GM18508 (cell line): ENCODE data around the gene HPSE2.
"Not testable (repeated sequence)": the region's sequence is repeated elsewhere in the genome, so short reads cannot be mapped to it uniquely, and the experiment has no call there.

Experiments
- ATAC-seq: cut with Tn5 transposase; IDR thresholded peaks from one replicate; pipeline ENCODE4 v1.9.1; 2021; ENCODE audit warnings: moderate number of reproducible peaks; ENCODE audit not compliant: insufficient read depth, unreplicated experiment

The HPSE2 gene

GRCh38 chr10:98528805-98529183 is 706.9 kb downstream of the HPSE2 start:
- no peak for ATAC-seq

- ATAC-seq, result no peak
Observed at GRCh38 chr10:98528166-98528804, 707.4 kb downstream of the HPSE2 start.

GRCh38 chr10:98525969-98526368 is 709.7 kb downstream of the HPSE2 start:
- ATAC-seq, result no peak

- no peak for ATAC-seq
Observed at GRCh38 chr10:98524124-98524523, 711.5 kb downstream of the HPSE2 start.

- no peak for ATAC-seq
Observed at GRCh38 chr10:98519841-98520240, 715.8 kb downstream of the HPSE2 start.

GRCh38 chr10:98517672-98518071 is 718.0 kb downstream of the HPSE2 start:
- no peak for ATAC-seq

GRCh38 chr10:98516352-98516751 is 719.3 kb downstream of the HPSE2 start:
- ATAC-seq, result no peak

GRCh38 chr10:98513704-98514103 is 721.9 kb downstream of the HPSE2 start:
- ATAC-seq, result no peak

- ATAC-seq, result no peak
Observed at GRCh38 chr10:98511876-98512275, 723.8 kb downstream of the HPSE2 start.

GRCh38 chr10:98510412-98510995 is 725.1 kb downstream of the HPSE2 start:
- ATAC-seq, result no peak

GRCh38 chr10:98509745-98510144 is 725.9 kb downstream of the HPSE2 start:
- ATAC-seq, result no peak

- ATAC-seq, result not testable (repeated sequence)
Observed at GRCh38 chr10:98502535-98502934, 733.1 kb downstream of the HPSE2 start.

- no peak for ATAC-seq
Observed at GRCh38 chr10:98492763-98493162, 742.9 kb downstream of the HPSE2 start.

GRCh38 chr10:98489561-98490481 is 745.8 kb downstream of the HPSE2 start:
- ATAC-seq, result no peak

- ATAC-seq, result no peak
Observed at GRCh38 chr10:98488669-98489430, 746.8 kb downstream of the HPSE2 start.

- ATAC-seq, result no peak
Observed at GRCh38 chr10:98487649-98488048, 748.0 kb downstream of the HPSE2 start.

- ATAC-seq, result no peak
Observed at GRCh38 chr10:98486421-98486820, 749.2 kb downstream of the HPSE2 start.

- no peak for ATAC-seq
Observed at GRCh38 chr10:98485959-98486358, 749.7 kb downstream of the HPSE2 start.

GRCh38 chr10:98483658-98484057 is 752.0 kb downstream of the HPSE2 start:
- ATAC-seq, result no peak

- no peak for ATAC-seq
Observed at GRCh38 chr10:98482096-98482495, 753.6 kb downstream of the HPSE2 start.
